HG03521 (cell line): Measurements from ENCODE around the gene ELP4.

ENCODE experiments used
- ATAC-seq: cut with Tn5 transposase; IDR thresholded peaks from one replicate; pipeline ENCODE4 v1.9.1; 2021; ENCODE audit warnings: mild to moderate bottlenecking, moderate library complexity; ENCODE audit not compliant: unreplicated experiment

The ELP4 gene

DNA sequence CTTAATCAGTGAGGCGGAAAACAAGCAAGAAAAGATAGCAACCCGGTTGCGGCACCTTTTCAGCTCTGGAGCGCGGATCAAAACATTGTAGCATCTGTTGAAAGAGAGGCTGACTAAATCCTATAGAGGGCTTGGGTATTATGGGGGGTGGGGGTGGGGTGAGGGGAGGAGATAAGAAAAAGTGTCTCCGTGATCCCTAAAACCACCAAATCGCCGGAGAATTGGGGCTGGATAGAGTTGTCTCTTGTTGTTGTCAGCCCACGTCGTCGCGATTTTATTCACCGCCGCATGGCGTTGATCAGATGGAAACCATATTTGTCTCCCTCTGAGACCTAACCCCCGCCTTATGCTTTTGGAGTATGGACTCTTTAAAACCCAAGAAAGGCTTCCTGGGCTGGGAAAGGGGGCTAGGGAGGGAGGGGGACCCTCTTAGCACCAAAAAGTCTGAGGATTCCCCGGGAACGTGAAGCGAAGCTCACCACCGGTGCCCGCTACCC, 288.5 kb downstream of the ELP4 start:
- ATAC-seq: no peak

DNA sequence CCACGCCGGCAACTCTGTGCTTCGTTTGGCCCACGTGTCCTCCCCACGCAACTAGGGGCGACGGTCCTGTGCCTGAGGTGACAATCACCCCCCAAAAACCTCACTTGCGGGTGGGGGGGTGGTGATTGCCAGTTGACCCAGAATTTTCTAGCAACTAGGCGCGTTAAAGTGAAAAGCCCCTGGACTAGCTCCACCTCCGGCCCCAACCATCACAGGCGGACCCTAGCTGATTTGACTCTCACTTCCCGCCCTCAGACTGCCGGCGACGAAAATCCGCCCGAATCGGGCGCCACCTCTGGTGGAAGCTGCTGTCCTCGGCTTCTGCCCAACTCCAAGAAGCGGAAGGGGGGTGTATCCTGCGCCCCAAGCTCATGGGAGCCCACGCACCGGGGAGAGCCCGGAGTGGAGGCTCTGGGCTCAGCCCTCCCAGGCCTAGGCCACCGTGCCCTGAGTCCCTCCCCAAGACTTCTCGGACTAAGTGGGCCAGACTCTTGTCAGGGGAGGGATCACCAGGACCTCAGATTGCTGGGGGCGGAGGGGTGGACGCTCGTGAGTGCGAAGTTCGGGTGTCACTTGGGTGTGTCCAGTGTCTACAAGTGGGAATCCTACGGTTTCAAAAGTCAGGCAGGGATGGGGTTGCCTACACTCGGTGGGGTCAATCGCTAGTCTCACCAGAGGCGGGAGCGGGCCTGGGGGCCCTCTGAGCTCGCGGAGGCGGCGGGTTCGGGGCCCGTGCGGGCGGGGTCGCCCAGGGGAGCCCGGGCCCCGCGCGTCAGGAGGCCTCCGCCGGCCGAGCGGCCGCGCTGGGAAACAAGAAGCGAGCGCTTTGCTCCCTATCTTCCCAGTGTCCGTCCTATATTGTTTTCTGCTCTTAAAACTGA, 289.2 kb downstream of the ELP4 start:
- no peak for ATAC-seq

DNA sequence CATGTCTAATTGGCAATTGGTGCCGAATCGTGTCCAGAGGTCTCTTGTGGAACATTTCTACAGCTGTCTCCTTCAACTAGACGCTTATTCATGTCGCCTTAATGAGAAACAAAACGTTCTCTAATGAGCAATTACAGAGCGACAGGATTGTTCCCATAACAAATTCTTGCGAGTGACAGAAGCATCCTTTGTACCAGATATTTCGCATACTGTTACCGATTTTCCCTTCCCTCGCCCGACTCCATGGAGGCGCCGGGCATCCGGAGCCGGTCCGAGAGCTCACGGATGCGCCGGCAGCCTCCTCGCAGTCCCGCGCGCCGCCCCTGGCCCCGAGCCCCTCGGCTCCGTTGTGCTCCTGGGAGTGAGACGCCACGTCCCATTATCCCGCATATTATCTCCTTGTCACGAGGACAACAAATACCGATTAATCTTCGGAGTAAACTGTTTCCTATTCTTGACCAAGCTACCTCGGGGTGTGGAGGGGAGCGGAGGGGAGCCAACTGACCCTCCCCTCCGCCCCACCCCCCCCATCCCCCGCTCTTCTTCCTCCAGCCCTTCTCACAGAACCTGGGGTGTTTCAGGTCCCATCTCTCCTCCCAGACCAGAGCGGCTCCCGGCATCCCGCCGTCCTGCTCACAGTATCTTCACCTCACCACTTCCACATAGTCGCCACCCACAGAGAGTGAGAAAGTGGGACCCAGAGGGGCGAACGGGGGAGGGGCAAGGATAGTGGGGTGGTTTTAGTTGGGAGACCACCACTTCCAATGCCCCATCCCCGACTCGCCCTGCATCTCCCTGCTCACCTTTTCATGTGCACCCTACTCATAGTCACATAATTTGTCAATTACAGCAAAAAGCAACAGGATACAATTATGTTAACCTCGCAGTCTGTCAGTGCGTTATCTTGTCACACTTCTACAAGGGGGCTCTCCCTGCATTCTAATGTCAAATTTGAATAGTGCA, 290.1 kb downstream of the ELP4 start:
- ATAC-seq: no peak

DNA sequence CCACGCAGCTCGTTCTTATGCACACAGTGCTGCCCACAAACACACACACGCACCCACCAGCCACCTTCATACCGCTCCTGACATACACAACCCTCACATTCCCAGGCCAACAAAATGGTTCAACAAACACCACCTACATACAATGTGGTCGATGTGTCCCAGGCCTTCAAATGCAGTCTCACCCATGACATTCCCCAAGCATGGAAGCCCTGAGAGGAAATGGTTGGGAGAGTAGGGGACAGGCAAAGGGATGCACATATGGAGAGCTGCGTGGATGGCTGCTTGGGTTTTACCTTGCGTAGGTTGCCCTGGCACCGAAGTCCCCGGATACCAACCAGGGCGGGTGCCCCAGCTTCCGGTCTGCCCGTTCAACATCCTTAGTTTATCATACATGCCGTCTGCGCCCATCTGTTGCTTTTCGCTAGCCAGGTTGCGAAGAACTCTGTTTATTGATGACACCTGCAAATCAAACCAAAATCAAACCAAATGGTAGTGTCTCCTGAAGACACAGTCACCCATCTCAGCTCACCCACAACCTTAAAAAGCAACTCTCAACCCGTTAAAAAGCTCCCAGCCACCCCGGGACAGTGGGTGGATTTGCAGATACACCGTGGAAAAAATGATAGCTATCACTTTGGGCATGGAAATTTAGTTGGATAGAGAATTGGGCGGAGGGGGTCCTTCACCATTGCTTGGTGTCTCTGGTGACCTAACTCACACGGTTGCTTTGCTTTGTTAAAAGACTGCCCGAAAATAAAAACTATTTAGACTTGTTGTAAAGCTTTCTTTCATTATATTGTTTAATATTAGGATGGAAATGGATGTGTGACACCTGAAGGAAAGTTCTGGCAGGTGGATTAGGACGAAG, 291.1 kb downstream of the ELP4 start:
- no peak for ATAC-seq

DNA sequence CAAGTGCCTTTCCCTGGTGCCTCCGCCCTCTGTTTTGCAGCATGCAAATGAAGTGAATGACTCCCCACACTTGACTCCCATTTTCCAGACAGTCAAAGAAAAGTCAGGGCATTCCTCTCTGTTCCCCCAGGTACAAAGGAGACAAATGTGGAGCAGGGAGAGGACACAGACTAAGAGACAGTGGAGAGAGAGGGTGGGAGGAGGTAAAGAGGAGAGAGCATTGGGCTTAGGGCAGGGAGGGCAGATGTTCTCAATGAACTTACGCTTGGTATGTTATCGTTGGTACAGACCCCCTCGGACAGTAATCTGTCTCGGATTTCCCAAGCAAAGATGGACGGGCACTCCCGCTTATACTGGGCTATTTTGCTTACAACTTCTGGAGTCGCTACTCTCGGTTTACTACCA, 291.7 kb downstream of the ELP4 start:
- no peak for ATAC-seq

DNA sequence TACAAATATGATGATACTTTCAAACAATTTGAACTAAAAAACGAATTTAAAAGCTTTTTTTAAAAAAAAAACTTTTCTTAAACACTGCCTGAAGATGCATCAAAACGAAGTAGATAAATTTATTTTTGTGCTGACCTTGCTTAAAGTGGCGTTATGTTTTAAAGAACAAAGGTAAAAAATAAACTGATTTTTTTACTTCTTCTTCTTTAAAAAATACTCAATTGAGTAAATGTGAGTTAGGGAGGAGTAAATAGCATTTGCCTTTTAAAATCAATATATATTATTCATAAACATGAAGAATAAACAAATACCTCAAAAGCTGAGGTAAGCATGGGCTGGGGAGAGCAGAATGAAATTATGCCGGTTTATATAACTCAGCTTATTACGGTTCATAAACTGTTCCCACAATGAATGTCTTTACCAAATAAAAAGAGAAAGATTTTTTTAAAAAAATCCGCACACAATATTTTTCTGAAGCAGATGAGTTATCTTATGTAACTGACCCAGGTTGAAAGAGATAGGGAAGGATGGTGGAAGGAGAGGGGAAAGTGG, 292.5 kb downstream of the ELP4 start:
- no peak for ATAC-seq

DNA sequence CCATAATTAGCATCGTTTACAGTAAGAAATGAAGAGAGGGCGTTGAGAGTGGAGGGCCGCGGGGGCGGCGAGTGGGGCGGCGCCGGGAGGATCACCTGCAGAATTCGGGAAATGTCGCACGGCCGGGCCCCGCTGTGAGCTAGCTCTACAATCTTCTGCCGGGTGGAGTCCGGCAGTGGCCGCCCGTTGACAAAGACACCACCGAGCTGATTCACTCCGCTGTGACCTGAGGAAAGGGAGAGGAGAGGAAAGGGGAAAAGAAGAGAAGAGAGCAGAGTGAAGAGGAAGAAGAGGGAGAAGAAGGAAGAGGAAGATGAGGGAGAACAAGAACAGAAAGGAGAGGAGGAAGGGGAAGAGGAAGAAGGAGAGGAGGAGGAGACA, 293.0 kb downstream of the ELP4 start:
- no peak for ATAC-seq

DNA sequence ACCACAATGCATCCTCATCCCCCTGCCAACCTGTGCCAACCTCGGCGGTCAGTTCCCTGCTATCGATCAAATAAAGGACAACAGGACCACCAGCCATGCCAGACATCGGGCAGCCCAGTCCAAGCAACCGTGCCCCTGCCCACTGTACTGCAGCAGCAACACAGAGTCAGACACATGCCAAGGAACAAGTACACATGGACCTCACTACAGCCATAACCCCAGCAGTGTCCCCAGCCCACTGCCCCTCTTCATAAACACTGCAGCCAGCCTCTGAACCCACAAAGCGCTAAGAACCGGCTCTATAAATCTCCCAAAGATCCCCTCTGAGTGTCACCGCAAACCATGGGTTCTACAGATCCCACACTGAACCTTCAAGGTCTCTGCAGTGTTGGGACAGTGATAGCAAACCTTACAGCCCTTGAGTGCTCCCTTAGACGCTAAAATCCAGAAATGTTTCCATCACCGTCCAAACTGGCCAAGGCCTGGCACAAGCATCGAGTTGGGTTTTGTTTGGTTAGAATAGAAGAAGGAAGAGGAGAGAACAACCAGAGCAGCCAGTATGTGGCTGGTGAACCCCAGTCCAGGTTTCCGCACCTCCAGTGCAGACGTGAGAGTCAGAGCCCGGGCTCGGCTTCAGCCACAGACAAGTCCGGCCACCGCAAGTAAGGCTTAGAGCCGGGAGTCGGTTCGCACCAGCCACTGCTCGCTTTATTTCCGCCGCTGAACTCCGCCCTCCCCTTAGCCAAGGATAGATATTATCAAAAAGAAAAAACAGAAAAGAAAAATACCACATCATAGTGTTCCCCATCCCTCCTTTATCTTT, 293.6 kb downstream of the ELP4 start:
- no peak for ATAC-seq

DNA sequence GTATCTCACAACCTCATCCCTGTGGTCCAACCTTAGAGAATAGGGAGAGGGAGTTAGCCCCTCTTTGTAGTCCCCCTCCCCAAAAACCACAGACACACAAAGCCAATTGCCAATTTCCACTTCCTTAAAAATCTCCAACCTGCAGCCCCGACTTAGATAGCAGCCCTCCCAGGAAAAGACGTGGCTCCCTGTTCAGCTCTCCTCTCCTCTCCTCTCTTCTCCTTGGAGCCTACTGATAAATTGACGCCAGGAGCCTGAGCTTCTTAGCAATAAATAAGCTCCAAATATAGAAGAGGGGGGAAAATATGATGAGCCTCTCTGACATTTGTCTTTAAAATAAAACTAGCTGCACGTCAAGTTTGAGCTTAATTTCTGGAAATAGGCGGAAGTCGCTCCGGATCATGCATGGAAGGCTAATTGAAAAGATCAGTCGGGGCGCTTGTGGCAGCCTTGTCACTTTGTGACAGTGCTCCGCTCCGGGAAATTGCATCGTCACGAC, 294.3 kb downstream of the ELP4 start:
- no peak for ATAC-seq

DNA sequence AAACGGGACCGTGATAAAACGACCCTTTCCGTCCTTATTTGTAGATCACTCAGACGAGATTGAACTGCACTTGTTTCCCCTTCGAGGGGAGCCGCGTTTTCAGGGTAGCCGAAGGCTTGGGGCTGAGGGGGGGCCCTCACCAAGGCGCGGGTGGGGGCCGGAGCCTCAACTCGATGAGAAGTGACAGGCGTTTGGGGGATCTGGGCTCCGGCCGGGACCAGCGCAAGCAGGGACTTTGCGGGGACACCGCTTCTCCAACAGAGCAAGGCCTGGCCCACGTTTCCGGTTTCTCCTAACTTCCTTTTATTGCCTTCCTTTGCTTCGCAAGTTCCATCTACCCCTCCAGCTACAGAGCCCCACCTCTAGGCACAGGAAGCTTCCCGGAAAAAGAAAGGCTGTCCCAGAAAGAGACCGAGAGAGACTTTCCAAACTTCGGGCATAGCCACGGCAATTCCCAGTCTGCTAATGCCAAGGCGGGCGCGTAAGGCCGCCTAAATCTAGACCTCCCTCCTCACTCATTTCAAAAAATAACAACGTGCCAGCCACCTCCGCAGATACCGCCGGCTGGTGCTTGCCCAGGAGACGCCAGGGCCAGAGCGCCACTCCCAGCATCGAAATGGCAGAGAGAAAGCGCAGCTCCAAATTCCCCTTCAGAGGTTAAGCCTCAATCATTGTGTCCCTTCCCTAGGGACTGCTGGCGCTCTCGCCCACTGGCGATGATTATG, 294.9 kb downstream of the ELP4 start:
- ATAC-seq: no peak

DNA sequence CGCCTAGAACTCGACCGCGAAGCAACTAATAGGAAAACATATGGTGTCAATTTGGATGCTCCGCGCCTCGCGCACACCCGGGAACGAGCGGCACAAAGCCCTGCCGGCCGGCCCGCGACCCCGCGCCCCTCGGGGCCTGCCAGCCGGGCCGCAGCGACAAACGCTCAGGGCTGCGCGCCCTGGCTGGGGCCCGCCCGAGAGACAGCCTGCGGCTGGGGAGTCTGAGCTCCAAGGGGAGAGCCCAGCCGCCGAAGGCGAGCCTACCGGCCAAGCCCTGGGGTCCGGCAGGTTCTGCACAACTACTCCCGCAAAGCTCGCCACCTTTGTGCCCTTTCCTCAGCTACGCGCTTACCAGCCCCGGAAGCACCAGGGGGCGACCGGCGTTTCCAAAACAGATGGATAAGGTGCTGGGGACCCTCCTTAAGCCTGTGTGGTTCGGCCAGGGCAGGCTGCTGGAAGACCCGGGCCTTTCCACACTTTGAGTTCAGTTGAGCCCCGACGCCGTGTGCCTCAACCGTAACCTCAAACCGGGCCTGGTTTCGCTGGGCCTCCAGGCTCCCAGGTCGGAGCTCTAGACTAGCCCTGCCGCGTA, 295.6 kb downstream of the ELP4 start:
- no peak for ATAC-seq

DNA sequence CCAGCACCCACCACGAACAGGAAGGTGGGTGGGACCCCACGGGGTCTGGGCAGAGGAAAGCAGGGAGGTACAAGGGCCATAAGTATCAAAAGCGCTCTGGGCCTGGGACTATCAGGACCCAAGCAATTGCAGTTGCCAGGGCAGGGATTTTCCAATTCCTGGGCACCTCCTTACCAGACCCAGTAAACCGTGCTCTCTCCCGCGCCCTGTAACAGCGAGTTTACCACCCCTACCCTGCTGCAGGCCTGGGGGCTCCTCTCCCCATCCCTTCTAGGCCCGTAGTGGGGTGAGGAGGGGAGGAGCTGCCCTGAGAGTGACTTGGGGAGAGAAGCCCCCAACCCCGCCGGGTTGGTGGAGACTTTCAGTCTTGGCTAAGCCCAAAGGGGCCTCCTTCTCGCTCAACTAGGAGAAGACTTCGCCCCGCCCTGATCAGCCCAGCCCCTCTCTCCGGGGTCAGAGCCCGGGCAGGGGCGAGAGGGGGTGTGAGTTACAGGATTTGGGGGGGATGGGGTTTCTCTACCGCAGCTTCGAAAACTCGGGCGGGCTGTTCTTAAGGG, 296.1 kb downstream of the ELP4 start:
- ATAC-seq: no peak

DNA sequence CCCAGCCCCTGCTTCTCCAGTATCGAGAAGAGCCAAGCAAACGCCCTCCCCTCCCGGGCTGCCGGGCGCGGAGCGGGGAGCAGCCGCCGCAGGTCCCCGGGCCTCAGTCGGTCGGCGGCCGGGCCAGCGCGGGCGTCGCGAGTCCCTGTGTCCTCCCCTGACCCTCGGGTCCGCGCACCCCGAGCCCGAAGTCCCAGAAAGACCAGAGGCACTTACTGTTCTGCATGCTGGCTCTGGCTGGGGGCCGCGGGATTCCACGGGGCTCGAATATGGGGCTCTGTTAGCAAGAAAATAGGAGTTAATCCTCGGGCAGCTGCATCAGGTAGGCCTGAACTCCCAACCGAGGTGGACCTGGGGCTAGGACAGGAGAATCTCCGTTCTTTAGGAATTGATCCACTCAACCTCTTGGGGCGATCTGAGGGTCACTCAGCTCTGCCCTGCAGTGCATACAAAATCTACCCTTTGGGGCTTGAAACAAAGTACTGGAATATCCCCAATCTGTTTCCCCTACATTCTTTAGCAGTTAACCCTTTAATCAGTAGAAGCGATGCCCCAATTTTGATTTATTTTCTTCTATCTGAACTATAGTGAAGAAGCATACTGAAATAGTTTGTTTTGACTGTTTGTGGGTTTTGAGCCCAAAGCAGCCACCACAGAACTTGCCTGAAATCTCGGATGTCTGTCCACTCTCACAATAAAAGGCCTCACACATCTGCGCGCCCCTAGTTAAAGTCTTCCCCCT, 296.8 kb downstream of the ELP4 start:
- no peak for ATAC-seq

DNA sequence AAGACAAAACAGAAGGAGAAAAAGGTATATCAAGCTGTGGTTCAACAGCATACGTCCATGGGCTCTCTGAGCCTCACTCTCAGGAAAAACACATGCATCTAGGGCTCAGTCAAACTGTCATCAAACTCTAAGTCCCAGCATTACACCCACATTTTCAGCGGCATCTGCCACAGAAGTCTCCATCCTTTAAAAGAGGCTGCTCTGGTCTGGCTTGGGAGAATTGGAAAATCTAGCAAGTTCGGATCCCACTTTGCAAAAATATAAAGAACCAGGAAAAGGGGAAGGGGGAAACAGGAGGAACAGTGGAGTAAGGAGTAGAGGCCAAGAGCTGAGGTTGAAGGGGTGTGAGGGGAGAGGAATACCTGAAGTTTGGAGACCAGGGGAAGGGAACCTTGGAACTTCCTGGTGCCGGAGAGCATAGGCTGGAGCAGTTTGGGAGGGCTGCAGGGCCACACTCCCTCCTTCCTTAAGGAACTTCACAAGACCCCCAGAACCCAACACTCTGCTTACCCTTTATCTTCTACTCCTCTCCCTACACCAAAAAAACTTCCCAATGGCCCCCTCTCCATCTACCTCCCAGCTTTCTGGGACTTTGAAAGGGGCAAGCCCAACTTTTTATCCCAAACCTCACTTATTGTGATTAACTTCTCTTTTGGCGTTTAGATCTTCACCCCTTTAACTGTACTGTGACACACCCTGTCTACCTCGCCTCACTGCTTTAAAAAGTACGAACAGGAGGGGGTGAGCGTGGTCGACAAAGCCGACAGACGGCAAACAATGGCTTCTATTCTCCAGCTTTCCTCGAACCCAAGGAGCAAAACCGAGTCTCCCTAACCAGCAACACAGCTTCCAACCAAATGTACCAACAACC, 297.6 kb downstream of the ELP4 start:
- ATAC-seq: no peak

DNA sequence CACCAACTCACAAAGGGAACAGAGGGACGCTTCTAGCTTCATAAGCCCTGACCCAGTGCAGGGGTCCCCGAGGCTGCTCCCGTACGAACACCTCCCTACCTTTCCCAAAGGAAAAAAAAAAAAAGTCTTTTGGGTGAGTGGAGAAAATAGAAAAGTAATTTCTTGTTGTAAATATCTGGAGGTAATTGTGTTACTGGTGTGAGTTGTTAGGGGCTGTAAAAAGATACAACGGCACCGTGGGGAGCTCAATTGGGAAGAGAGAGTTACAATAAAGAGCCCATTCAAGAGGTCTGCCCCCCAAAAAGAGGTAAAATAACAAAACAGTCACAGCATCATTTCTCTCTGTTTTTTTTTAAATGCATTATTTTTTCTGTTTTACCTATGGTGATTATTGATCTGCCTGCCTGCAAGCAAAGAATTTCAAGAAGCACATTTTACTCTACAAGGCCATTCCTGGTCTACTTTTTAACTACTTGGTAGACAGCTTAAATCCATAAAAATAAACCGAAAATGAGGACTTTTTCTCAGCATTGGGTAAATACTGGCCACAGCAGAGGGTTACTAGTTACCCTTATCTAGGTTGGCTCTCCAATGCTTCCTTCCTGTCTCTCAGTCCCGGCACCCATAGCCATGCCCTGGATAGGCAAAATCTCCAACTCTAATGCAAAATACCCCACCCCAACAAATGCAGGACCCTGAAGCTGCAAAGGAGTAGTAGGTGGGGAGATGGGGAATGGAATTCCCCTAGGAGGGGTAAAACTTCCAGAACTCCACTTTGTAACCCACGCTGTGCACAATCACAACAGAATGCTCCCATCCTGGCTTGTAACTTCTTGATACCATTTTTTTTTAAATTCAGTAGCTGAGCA, 298.5 kb downstream of the ELP4 start:
- ATAC-seq: no peak
